Hematopoietic multipotent progenitor cell treated with erythropoietin and hydrocortisone succinate and interleukin-3 and kit ligand, for 17 days (in vitro differentiated cells): ENCODE results near the gene SEC14L2.

Experiments
- DNase-seq: peaks from one replicate; pipeline ENCODE4 v3.0.0-alpha.2; 2015; ENCODE audit warnings: low spot score

SEC14L2 gene

GRCh38 chr22:30426388-30427353 is 29.9 kb downstream of the SEC14L2 start:
- DNase-seq: peak; percentile 90

DNA sequence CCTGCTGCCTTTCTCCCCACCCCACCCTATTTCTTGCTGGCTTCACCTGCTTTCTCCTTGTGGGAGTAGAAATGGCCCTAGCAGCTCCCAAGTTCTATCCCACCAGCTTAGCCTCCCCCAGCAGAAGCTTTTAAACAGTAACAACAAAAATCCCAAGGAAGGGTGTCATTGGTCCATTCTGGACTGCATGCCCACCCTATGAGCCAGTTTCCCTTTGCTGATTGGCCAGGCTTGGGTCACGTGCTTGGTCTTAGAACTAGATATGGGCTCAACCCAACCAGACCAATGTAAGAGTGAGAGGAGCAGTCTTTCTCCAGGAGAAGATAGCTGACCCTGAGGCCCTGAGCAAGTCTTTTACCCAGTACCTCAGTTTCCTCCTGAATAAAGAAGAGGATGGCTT is 31.1 kb downstream of the SEC14L2 start:
- no peak for DNase-seq

DNA sequence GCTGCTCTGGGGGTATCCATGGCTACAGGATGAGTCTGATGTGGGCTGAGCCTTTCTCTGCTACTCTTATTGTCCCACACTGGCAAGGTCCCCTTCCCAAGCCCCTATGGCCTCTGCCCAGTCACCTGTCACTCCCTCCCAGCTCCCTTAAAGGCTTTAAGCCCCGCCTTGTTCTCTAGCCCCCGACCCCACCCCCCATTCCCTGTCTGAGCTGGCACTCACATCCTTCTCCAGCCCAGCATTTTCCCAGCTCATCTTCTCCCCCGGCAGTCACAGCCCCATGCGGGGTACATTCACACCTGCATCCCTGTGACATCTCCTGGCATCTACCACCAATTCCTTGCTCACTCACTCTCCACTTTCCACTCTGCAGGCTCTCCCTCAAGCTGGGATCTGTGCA is 33.1 kb downstream of the SEC14L2 start:
- no peak for DNase-seq

- DNase-seq: no peak
Observed at GRCh38 chr22:30430933-30431332, 34.1 kb downstream of the SEC14L2 start.

GRCh38 chr22:30432096-30432495 is 35.3 kb downstream of the SEC14L2 start:
- DNase-seq: no peak

GRCh38 chr22:30432520-30432919 is 35.7 kb downstream of the SEC14L2 start:
- no peak for DNase-seq

DNA sequence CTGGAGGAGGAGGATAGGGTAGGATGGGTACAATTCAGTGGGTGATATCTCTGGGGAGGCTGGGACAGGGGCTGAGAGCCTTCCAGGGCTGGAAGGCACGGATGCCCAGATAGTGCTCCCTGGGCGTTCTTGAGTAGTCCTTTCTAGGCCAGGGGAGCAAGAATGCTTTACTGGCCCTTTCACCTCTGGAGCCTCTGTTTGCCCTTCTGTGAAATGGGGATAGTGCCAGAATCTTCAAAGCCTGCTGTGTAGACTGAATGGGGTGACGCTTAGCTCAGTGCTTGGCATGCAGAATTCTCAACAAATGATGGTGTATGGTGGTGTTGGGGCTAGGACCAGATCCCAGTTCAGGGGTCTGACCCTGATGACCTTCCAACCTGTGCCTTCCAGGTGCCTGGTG is 36.4 kb downstream of the SEC14L2 start:
- DNase-seq: no peak

DNA sequence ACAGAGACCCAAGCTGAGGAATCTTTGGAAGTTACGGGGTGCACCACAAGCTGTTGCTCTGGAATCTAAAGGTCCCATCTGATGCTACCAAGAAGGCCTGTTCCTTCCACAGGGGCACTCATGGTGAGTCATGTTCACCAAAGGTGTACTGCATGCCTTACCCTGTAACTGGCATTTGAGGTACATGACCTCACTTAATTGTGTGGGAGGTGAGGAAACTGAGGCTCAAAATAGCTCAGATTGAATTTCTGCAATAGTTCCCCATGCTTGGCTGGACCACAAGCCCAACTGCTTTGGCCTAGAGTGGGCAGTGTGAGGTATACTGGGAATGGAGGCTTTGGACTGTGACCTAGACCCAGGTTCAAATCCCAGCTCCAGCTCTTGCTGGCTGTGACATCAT is 37.0 kb downstream of the SEC14L2 start:
- DNase-seq: no peak

- DNase-seq: no peak
Observed at GRCh38 chr22:30434843-30435242, 38.0 kb downstream of the SEC14L2 start.

- DNase-seq: no peak
Observed at GRCh38 chr22:30435674-30436126, 38.9 kb downstream of the SEC14L2 start.

GRCh38 chr22:30436196-30436595 is 39.4 kb downstream of the SEC14L2 start:
- DNase-seq: no peak

- DNase-seq: no peak
Observed at GRCh38 chr22:30438559-30438958, 41.7 kb downstream of the SEC14L2 start.

DNA sequence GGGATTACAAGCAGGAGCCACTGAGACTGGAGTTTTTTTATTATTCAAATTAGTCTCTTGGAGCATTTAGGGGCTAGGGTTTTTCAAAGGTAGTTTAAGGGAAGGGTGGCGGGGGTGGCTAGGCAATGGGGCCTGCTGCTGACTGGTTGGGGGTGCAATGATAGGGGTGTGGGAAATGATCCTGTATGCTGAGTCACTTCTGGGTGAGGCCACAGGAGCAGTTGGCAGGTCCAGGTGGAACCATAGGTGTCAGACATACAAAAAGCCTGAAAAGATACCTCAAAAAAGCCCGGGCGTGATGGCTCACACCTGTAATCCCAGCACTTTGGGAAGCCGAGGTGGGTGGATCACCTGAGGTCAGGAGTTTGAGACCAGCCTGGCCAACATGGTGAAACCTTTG is 42.4 kb downstream of the SEC14L2 start:
- no peak for DNase-seq

DNA sequence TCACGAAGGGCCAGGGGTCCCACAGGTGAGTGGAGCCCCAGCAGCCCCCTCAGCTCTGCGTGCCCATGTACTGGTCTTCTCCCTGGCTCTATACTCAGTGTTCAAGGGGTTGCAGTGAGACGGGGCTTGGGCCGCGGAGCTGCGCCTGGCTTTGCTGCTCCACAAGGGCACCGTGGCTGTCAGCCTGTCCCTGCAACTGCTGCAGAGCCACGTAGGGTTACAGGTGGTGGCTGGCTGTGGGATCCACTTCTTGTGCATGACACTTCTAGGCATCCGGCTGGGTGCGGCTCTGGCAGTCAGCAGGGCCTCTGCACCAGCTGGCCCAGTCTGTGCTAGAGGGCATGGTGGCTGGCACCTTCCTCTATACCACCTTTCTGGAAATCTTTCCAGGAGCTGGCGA is 43.0 kb downstream of the SEC14L2 start:
- no peak for DNase-seq

- DNase-seq: no peak
Observed at GRCh38 chr22:30441088-30441487, 44.3 kb downstream of the SEC14L2 start.

- peak; percentile 84 for DNase-seq
Observed at GRCh38 chr22:30444632-30445437, 48.0 kb downstream of the SEC14L2 start.

GRCh38 chr22:30445438-30446145 is 48.8 kb downstream of the SEC14L2 start:
- DNase-seq: no peak

DNA sequence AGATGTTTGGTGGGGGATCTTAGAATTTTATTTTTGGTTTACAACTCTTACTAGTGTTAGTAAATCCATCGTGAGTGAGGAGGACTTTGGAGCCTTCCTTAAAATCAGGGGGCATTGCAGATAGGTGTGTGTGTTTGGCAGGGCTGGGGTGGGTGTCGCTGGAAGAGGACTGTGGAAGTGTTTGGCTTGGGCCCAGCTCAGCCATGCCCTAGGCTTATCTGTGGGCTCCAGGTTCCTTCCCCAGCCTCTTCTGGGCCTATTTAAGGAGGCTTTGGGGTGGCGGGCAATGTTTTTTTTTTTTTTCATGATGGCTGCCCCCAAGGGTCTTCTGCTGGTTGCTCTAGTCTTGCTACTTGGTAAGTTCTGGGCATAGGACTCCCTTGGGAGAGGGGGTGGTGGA is 50.8 kb downstream of the SEC14L2 start:
- DNase-seq: peak; percentile 80

DNA sequence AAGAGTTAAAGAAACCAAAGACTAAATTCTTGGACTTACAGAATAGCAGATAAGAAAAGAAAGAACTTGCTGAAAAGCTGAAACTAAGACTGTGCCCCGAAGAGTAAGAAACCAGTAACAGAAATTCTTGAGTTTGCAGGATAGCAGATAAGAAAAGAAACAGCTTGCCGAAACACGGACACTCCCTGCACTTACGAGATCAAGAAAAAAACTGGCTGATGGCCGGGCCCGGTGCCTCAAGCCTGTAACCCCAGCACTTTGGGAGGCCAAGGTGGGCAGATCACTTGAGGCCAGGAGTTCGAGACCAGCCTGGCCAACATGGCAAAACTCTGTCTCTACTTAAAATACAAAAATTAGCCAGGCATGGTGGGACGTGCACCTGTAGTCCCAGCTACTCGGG is 54.7 kb downstream of the SEC14L2 start:
- peak; percentile 79 for DNase-seq

- no peak for DNase-seq
Observed at GRCh38 chr22:30452861-30453260, 56.0 kb downstream of the SEC14L2 start.

DNA sequence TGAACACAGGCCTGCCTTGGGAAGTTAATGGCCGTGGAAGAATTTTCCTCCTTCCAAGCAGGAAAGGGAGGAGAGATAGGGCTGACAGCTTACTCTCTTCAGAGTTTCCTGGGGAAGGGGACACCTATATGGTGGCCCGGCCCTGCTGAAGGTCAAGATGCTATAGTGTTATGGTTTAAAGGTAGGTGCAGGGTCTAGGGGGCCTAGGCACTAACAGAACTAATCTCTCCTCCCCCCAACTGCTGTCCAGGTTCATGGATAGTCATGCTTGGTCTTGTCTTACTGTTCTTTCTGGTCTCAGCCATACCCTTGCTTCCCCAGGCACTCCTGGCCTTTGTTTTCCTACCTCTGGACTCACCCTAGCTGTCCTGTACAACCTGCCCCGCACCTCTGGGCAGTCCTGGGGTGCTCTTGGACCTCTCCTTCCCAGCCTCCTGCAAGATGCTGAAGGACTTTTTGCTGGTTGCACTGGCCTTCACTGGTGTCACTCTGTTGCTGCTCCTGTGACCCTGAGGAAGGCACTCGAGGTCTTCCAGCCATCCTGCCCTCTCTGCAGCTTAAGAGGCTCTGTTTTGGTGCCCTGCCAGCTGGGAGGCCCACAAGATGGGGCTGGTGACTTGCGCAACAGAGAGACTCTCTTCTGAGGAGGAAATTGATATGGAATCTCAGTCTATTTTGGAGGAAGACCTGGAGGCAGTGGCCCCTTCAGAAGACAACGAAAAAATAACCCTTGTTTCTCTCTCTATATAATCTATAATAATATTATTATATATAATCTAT is 57.1 kb downstream of the SEC14L2 start:
- peak; percentile 60 for DNase-seq
